DND-41 (cell line): ENCODE results near the gene COLGALT1.

Source experiments
- EZH2 ChIP-seq: IDR thresholded peaks from 3 replicates; pipeline ENCODE4 v1.6.1; 2012; ENCODE audit warnings: borderline replicate concordance, low read depth, mild to moderate bottlenecking, moderate library complexity, low read length, inconsistent platforms; ENCODE audit not compliant: severe bottlenecking
- TF ChIP-seq, protein P1 (sequence below): IDR thresholded peaks from 2 replicates; pipeline ENCODE4 v1.5.1; 2012; ENCODE audit warnings: borderline replicate concordance, low read length, moderate library complexity, mild to moderate bottlenecking; ENCODE audit not compliant: poor library complexity, severe bottlenecking; ENCODE audit errors: extremely low read depth

DNA sequence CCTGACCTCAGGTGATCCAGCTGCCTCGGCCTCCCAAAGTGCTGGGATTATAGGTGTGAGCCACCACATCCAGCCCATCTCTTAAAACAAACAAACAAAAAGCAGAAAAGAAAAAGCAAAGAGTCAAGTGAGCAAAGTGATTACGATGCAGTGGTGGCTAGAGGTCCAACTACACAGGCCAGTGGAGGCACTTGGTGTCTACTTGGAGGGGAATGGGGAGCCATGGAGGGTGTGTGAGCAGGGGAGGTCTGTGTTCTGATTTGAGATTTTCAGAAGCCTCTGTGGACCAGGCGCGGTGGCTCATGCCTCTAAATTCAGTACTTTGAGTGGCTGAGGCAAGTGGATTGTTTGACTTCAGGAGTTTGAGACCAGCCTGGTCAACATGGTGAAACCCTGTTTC lies 6.6 kb downstream of the COLGALT1 start:
- TF ChIP-seq, protein P1, sequence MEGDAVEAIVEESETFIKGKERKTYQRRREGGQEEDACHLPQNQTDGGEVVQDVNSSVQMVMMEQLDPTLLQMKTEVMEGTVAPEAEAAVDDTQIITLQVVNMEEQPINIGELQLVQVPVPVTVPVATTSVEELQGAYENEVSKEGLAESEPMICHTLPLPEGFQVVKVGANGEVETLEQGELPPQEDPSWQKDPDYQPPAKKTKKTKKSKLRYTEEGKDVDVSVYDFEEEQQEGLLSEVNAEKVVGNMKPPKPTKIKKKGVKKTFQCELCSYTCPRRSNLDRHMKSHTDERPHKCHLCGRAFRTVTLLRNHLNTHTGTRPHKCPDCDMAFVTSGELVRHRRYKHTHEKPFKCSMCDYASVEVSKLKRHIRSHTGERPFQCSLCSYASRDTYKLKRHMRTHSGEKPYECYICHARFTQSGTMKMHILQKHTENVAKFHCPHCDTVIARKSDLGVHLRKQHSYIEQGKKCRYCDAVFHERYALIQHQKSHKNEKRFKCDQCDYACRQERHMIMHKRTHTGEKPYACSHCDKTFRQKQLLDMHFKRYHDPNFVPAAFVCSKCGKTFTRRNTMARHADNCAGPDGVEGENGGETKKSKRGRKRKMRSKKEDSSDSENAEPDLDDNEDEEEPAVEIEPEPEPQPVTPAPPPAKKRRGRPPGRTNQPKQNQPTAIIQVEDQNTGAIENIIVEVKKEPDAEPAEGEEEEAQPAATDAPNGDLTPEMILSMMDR, result no peak
- TF ChIP-seq EZH2, result no peak
